Raji (cell line): ENCODE measurements around the gene TRPM3.

Experiments used
- POLR2A ChIP-seq: IDR thresholded peaks from 2 replicates; pipeline ENCODE4 v1.6.1; 2011; ENCODE audit warnings: low read depth, low read length, control low read depth; ENCODE audit not compliant: insufficient read depth

Gene TRPM3

DNA sequence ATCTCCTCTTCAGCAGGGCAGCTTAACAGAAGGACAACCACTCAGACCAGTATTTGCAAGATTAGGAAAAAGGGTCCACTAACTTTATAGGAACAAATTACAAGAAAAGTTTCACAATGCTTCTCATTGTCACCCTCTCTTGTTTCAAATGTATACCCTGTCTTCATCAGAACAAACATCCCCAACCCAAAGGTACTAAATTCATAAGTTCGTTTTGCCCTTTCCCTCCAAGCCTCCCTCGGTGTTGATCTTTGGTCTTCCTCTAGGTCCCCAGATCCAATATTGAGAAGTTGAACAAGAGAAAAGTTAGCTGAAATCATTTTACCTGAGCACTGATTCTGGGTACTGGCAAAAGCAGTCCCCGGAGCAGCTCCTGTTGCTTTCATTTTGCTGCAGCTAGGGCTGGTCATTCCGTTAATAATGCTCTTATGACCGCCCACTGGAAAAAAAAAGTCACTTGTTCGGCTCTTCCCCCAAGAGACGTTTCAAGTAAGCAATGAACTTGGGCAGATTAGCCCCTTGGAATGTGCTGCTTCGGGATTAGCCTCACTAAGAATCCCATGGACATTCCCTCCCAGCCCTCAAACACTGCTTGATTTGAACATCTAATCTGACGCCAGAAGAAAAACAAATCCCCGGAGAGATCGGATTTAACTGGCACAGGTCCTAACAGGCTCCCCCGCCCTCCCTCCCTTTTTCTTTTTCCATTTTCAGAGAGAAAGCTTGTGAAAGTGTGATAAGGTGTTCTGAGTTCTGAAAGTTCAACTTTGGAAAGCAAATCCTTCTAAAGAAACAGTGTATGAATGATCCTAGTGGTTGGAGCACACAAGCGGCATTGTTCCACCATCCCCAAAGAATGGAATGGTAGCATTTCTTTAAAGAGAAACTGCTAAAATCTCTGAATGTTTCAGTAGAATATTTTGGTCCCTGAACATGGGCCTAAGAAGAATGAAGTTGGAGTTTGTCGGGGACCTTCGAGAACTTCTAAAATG lies 252.5 kb downstream of the TRPM3 start:
- no peak for TF ChIP-seq POLR2A

DNA sequence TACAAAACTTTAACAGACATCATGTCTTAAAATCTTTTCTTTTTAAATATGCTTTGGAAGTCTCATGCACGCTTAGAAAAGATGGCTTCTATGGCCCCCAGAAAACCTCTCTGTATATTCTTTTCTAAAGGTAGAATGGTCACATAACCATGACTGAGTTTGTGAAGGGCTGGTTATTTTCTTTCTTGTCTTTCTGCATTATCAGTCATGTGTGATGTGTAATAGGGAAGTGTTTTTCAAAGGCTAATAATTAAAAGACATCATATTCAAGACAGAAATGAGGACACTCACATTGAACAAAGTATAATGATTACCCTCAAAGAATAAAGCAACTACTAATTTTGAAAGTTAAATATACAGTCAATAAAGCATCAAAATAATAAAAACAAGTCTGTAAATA lies 253.4 kb downstream of the TRPM3 start:
- no peak for TF ChIP-seq POLR2A

DNA sequence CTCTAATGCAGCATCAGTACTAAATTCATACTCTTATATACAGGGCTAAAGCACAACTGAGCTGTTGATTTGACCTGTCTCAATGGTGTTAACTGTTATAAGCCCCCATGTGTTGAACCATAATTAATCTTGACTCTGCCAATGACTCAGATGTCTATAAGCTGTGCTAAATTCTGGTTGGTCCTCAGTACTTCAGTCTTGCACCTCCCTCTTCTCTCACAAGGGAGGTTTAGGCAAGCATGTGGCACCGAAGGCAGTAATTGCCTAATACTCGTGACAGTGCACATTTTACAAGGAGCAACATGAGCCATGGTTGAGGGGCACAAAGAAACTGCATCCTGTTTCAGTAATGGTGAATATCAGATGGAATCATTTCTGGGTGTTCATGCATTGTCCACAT lies 255.9 kb downstream of the TRPM3 start:
- TF ChIP-seq POLR2A: no peak

DNA sequence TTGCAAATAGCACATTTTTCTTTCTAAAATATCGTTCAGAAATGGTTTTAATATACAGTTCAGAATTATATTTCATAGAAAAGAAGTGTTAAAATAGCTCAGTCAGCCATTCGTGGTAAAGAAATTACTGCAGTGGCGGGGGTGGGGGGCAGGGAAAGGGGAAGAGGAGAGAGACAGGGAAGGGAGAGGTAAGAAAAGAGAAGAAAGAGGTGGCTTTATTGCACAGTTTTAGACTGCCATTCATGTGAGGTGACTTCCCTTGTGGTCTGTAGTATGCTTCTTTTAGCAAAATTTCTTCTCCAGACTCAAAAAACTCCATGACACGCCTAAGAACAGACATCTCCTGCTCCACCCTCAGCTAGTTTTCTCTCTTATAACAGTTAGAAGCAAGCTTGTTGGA lies 259.6 kb downstream of the TRPM3 start:
- no peak for TF ChIP-seq POLR2A

DNA sequence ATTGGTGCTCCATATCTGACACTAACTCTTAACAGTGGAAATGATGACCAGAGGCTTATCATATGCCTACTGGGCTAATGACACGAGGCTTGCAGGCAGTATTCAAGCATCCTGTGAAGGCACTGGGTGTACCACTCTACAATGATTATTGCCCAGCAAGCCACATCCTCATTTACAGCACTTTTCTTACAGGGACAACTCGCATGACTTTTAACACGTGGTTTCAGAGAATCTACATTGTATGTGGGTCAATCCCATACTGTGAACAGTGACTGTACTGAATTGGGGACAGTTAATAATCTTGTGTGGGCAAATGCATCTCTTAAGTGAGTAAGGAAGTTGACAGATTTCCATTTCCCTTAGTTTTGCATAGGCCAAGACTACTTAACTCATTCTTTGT lies 260.0 kb downstream of the TRPM3 start:
- TF ChIP-seq POLR2A: no peak

DNA sequence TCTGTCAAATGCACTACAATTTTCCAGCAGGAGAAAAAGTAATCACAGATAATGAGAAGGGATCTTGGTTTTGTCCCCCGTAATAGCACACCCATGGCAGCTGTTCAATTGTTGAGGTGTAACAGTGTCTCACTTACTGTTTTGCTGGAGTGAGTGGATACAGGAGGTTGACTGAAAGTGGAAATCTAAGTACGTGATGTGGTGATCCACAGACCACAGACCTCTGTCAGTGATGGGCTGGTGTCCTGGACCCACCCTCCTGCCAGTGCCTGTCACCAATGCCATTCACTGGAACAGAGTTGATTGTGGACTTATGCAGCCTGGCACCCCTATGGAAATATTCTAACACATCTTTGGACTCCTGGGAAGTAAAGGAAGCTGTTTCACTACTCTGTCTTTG lies 261.7 kb downstream of the TRPM3 start:
- TF ChIP-seq POLR2A: no peak

DNA sequence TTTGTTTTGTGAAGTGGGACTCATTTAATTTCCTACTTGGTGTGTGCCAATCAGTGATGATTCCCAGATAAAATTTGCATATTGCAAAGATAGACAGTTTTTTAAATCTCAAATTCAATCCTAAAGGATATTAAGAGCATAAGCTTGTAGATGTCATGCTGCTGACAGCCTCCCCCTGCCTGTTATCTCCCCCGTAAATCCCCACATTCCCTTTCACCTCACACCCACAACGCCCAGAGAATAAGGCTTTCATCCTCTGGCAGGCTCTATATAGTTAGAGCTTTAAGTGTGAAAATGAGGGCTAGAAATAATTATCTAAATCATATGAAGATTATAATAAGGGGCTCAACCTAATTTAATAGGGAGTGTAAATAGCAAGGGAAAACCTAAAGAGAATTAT lies 265.0 kb downstream of the TRPM3 start:
- TF ChIP-seq POLR2A: no peak

DNA sequence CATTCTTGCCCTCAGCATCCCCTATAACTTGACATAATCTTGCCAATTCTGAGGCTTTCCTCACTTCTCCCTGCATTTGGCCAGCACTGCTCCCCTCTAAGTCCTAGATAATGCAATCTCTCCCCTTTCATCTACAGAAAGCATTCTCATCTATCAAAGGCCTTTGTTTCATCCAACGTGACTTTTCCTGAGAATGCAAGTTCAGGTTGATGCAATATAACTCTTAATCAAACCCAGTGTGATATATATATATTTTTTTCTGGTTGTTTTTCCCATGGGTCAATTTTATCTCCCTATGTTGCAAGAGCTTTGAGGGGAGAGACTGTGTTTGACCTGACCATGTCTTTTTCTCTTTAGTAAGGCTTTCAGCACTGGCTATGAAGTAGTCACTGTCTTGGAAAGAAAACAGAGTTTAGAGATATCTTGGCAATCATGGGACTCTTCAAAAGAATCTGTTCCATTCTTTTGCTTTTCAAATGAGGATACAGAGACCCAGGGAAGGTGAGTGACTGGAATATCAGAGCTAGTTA lies 268.6 kb downstream of the TRPM3 start:
- TF ChIP-seq POLR2A: no peak

DNA sequence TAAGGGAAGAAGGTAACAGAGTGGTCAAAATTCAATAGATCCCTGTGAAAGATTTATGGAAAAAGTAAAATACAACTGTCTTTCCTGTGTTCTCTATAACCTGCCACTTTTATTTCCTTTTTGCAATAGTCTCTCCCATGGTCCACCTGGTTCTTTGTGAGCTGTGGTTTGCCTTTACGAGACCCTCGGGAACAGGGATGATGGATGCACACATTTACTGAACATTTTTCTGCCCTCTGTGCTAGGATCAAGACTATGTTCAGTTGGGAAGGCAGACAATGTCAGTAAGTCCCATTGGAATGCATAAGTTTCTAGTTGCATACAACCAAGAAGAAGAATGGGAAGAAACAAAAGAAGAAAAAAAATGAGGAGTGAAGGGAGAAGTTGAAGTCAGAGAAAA lies 281.2 kb downstream of the TRPM3 start:
- TF ChIP-seq POLR2A: no peak

DNA sequence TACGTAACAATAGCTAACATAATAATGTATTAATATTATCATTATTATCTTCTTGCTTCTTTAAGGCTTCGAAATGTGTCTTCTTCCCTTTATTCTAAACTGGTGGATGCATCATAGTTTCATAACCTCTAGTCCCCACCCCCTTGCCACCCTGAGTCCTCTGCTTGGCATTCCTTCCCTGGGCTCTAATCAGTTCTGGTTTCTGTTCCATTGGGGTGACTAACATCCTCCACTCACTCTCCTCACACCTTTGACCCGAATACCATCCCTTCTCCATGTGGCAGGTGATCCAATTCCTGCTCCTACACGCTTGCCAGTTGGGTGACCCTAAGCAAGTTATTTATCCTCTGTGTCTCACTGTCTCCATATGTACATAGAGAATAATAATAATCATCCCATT lies 286.1 kb downstream of the TRPM3 start:
- no peak for TF ChIP-seq POLR2A

DNA sequence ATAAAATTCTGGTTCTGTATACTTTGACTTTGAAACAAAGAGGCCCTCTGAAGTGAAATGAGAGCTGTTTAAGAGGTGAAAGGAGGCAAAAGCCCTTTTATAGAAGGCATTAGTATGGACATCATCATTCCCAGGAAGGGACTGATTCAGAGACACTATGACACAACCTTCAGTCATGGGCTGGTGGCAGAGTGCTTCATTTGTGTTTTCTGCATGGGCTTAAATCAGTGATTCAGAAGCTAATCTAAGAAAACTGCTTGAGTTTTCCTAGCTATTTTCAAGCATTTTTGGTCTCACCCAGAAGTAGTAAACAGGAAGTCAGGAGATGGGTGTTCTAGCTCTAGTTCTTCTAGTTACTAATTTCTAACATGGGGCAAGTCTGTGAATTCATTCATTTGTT lies 288.9 kb downstream of the TRPM3 start:
- no peak for TF ChIP-seq POLR2A

DNA sequence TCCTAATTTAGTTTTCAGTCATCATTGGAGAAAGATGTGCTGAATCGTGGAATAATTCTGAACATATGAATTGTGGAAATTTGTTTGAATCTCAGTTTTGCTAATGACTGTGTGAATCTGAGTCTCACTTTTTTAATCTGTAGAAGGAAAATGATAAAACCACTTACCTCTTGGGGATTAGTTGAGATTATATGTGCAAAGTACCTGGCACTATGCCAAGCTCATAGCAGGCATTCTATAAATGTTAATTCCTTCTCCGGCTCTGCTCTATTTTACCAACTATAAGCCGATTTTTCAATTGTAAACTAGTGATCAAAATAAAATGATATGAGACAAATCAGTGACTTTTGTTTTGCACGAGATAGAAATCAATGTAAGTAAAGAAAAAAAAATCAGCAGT lies 290.8 kb downstream of the TRPM3 start:
- no peak for TF ChIP-seq POLR2A

DNA sequence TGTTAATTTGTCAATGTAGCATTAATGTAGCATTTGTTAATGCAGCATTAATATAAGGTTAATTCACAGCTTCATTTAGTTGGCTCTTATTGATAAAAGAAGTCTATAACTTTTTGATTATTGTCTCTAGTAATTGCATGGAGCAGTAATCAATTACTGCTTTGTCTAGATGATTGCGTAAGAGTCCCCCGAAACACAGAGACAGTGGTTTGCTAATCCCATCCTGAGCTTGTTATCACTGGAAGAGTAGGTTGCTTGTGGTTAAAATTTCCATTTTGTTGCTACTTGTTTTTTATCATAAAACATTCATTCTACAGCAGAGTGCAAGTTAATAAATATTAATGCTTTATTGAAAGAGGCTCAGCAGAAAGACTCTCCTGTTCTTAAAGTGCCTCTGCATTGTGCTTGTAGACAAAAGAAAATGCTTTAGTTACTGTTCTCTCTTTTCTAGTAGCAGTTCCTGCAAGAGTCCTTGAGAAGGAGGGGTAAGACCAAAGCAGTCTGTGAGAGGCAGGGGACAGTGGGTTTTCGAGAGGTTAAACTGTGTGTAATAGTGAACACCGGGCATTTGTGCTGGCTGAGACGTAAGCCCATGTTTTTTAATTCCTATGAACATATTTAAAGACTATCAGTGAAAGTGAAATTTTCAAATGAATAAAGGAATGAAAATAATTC lies 291.7 kb downstream of the TRPM3 start:
- no peak for TF ChIP-seq POLR2A

DNA sequence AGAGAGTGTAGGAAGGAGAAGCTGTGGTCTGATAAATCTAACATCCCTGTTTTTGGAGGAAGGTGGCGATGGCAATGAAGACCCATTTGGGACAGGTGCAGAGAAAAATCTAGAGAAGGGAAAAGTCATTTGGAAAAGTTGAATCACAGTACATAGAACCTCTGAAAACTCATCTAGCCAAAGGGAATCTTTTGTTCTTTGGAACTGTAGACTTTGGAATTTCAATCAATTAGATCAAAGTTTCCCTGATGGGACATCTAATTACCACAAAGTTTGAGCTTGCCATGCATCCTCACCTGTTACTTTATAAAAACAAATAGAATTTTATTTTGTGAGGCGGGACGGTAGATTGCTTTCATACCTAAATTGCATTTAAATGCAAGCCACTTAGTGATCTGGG lies 294.9 kb downstream of the TRPM3 start:
- TF ChIP-seq POLR2A: no peak

DNA sequence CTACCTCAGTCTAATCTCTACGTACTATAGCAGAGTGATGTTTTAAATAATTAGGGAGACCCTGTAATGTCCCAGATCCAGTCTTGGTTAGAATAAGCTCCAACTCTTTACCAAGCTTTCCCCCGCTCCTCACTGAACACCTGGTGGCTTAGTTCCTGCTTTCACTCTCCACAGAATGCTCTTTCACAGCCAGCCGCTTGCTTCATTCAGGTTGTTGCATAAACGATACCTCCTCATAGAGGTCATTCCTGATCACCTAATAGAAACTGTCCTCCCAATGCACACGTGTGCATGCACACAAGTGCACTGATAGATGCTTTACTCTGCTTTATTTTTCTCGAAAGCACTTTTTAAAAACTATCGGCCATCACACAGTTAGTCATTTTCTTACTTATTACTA lies 298.1 kb downstream of the TRPM3 start:
- TF ChIP-seq POLR2A: no peak

DNA sequence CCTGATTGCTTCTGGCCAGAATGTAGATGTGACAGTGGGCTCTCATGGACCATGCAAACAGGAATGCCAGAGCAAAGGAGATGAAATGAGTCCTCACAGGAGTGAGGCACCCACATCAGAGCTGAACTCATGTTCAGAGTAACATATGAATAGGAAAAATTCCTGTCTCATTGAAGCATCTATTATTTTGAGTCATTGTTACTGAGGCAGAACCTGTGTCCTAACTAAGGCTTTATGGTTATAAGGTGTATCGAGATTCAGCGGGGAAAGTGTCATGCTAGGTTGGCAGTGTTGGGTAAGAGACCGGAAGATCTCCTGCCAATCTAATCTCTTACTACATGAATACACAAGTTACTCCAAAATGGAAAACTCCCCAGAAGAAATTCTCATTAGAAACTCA lies 304.1 kb downstream of the TRPM3 start:
- no peak for TF ChIP-seq POLR2A
